HepG2 (cell line): ENCODE results near the gene NRN1. TPM values are rescaled to one million over a fixed set of nuclear protein-coding genes. Genes with fewer than 3 reads are reported as not detected.

ENCODE experiments used
- ATAC-seq: fragments of 200-7000 bp; cut with Tn5 transposase; 3 replicates; pipeline ENCODE4 v1.9.1; 2020; ENCODE audit warnings: mild to moderate bottlenecking, moderate library complexity
- BruUV-seq: library from RNA; stranded (reverse); fragments of 400-500 nt; replicated peaks from 2 replicates; lab custom pipeline; 2021; lab: Mats Ljungman, UMichigan
- CTCF ChIA-PET: fragments of 300-600 bp; formaldehyde crosslinking; extraction: SDS; loops from one replicate; lab custom pipeline; 2021; ENCODE audit warnings: low total read pairs, inconsistent platforms, low intra/inter-chr PET ratio; lab: Yijun Ruan, JAX
- POLR2A ChIA-PET: fragments of 350-600 bp; sonication (Branson Sonifier 250); formaldehyde crosslinking; loops from one replicate; lab custom pipeline; 2020; ENCODE audit warnings: antibody characterized with exemption, inconsistent platforms; lab: Yijun Ruan, JAX
- DNase-seq: peaks from one replicate; pipeline ENCODE4 v3.0.0-alpha.2; 2015; ENCODE audit warnings: low spot score
- FAIRE-seq: peaks from 3 replicates; lab custom pipeline; 2011; peaks lifted over from hg19 to GRCh38; lab: Jason Lieb, UNC
- H2AFZ ChIP-seq: one replicate; pipeline ENCODE4 v1.6.1; 2011; ENCODE audit warnings: low read length, inconsistent platforms
- H3K27ac ChIP-seq: fragments of 300-600 bp; 3 replicates; pipeline ENCODE4 v1.8.0; 2011; ENCODE audit warnings: mixed run types, mild to moderate bottlenecking, mixed read lengths, low read length, inconsistent platforms; ENCODE audit not compliant: insufficient read depth; ENCODE audit errors: extremely low read length
- H3K27me3 ChIP-seq, 2 experiments: fragments of 200-600 bp in 1 of 2; 2 replicates in 1 of 2; 3 replicates in 1 of 2; pipeline versions ENCODE4 v1.6.0 to v1.8.0; 2011; ENCODE audit warnings: low read length in 2 of 2, mild to moderate bottlenecking in 2 of 2, moderate library complexity in 2 of 2, inconsistent platforms in 1 of 2; ENCODE audit not compliant: insufficient read depth in 2 of 2, control insufficient read depth in 1 of 2
- H3K36me3 ChIP-seq, 2 experiments: fragments of 200-600 bp in 1 of 2; replicated peaks in 1 of 2; 2 replicates in 1 of 2; 3 replicates in 1 of 2; pipeline versions ENCODE4 v1.5.1 to v1.8.0; 2011; ENCODE audit warnings: low read length in 2 of 2, inconsistent platforms in 1 of 2; ENCODE audit not compliant: insufficient read depth in 2 of 2, control insufficient read depth in 1 of 2
- H3K4me1 ChIP-seq: 2 replicates; pipeline ENCODE4 v1.5.1; 2012; ENCODE audit warnings: low read length, inconsistent platforms; ENCODE audit not compliant: insufficient read depth
- H3K4me2 ChIP-seq: 2 replicates; pipeline ENCODE4 v1.6.0; 2011; ENCODE audit warnings: low read depth, low read length, inconsistent platforms
- H3K4me3 ChIP-seq, 3 experiments: fragments of 200-600 bp in 1 of 3; sonication (generic), shearing (Covaris generic) in 1 of 3; replicated peaks in 1 of 3; 2 replicates each; pipeline ENCODE4 v1.5.1; 2011 to 2016; ENCODE audit warnings: low read length in 3 of 3, inconsistent platforms in 2 of 3, low read depth in 2 of 3, mild to moderate bottlenecking in 2 of 3, control low read depth in 1 of 3, mixed read lengths in 1 of 3; ENCODE audit not compliant: insufficient read depth in 1 of 3
- H3K79me2 ChIP-seq: one replicate; pipeline ENCODE4 v1.6.1; 2011; ENCODE audit warnings: low read length, inconsistent platforms; ENCODE audit not compliant: insufficient read depth
- H3K9ac ChIP-seq: 2 replicates; pipeline ENCODE4 v1.6.0; 2011; ENCODE audit warnings: mild to moderate bottlenecking, low read depth, low read length, inconsistent platforms; ENCODE audit not compliant: insufficient read depth
- H3K9me3 ChIP-seq: 2 replicates; pipeline ENCODE4 v1.5.1; 2012; ENCODE audit warnings: mild to moderate bottlenecking, low read length
- H4K20me1 ChIP-seq: 2 replicates; pipeline ENCODE4 v1.6.0; 2011; ENCODE audit warnings: inconsistent platforms, mild to moderate bottlenecking, low read length, moderate library complexity; ENCODE audit not compliant: insufficient read depth
- ASH2L ChIP-seq: fragments of 300-600, 200-600 bp; sonication (generic); IDR thresholded peaks from 2 replicates; pipeline ENCODE4 v1.7.0; 2017; ENCODE audit warnings: low read depth, mild to moderate bottlenecking, moderate library complexity, mixed read lengths, low read length; ENCODE audit not compliant: insufficient read length
- DNMT1 ChIP-seq: sonication (generic); formaldehyde crosslinking; IDR thresholded peaks from 2 replicates; pipeline ENCODE4 v1.5.1; 2020; ENCODE audit warnings: mild to moderate bottlenecking, missing genetic modification reagents
- EED ChIP-seq: sonication (generic); formaldehyde crosslinking; IDR thresholded peaks from 2 replicates; pipeline ENCODE4 v1.5.0; 2020; ENCODE audit warnings: mild to moderate bottlenecking, missing genetic modification reagents
- FOXK1 ChIP-seq: sonication (generic); formaldehyde crosslinking; IDR thresholded peaks from 2 replicates; pipeline ENCODE4 v1.4.0; 2020; ENCODE audit warnings: low read depth, missing genetic modification reagents, borderline replicate concordance
- HNF4A ChIP-seq: sonication (generic); formaldehyde crosslinking; IDR thresholded peaks from 2 replicates; pipeline ENCODE4 v1.4.0; 2020; ENCODE audit warnings: missing genetic modification reagents
- MXD1 ChIP-seq: sonication (generic); formaldehyde crosslinking; IDR thresholded peaks from 2 replicates; pipeline ENCODE4 v1.4.0; 2020; ENCODE audit warnings: mild to moderate bottlenecking, missing genetic modification reagents
- RFX5 ChIP-seq: IDR thresholded peaks from 2 replicates; pipeline ENCODE4 v1.6.1; 2011; ENCODE audit warnings: low read depth, low read length, improper control_type of control experiment
- THAP11 ChIP-seq: IDR thresholded peaks from 2 replicates; pipeline ENCODE4 v1.6.1; 2016; ENCODE audit warnings: missing biosample characterization, missing genetic modification reagents
- ZNF12 ChIP-seq: sonication (generic); formaldehyde crosslinking; IDR thresholded peaks from 2 replicates; pipeline ENCODE4 v1.5.0; 2020; ENCODE audit warnings: missing genetic modification reagents
- ZNF224 ChIP-seq: sonication (generic); formaldehyde crosslinking; IDR thresholded peaks from 2 replicates; pipeline ENCODE4 v1.5.0; 2020; ENCODE audit warnings: mild to moderate bottlenecking, missing genetic modification reagents
- ZNF230 ChIP-seq: sonication (generic); formaldehyde crosslinking; IDR thresholded peaks from 2 replicates; pipeline ENCODE4 v1.4.0; 2020; ENCODE audit warnings: mild to moderate bottlenecking, missing genetic modification reagents
- ZNF263 ChIP-seq: sonication (generic); formaldehyde crosslinking; IDR thresholded peaks from 2 replicates; pipeline ENCODE4 v1.4.0; 2020; ENCODE audit warnings: missing genetic modification reagents
- ZNF274 ChIP-seq: sonication (generic); formaldehyde crosslinking; IDR thresholded peaks from 2 replicates; pipeline ENCODE4 v1.5.1; 2020; ENCODE audit warnings: mild to moderate bottlenecking, missing genetic modification reagents
- ZNF460 ChIP-seq: sonication (generic); formaldehyde crosslinking; IDR thresholded peaks from 2 replicates; pipeline ENCODE4 v1.5.1; 2020; ENCODE audit warnings: missing genetic modification reagents, mild to moderate bottlenecking, borderline replicate concordance
- ZNF501 ChIP-seq: sonication (generic); formaldehyde crosslinking; IDR thresholded peaks from 2 replicates; pipeline ENCODE4 v1.5.1; 2020; ENCODE audit warnings: mild to moderate bottlenecking, moderate library complexity, missing genetic modification reagents
- ZNF562 ChIP-seq: sonication (generic); formaldehyde crosslinking; IDR thresholded peaks from 2 replicates; pipeline ENCODE4 v1.8.0; 2022; ENCODE audit warnings: missing genetic modification reagents, borderline replicate concordance
- ZNF619 ChIP-seq: sonication (generic); formaldehyde crosslinking; IDR thresholded peaks from 2 replicates; pipeline ENCODE4 v1.4.0; 2020; ENCODE audit warnings: mild to moderate bottlenecking, missing genetic modification reagents
- ZNF652 ChIP-seq: IDR thresholded peaks from 2 replicates; pipeline ENCODE4 v1.6.1; 2016; ENCODE audit warnings: low read depth, borderline replicate concordance
- ZNF879 ChIP-seq: sonication (generic); formaldehyde crosslinking; IDR thresholded peaks from 2 replicates; pipeline ENCODE4 v1.8.1; 2023; ENCODE audit warnings: missing genetic modification reagents
- WGBS: methylation state at CpG from one replicate; pipeline ENCODE4 v1.1.6; 2017; ENCODE audit warnings: low lambda C conversion rate; 5-methylcytosine and 5-hydroxymethylcytosine counted together
- in situ Hi-C: cut with HindIII; loops from 2 replicates; pipeline ENCODE4 v1.10.0; 2017; ENCODE audit warnings: low pct_unique_long_range_greater_than_20kb; ENCODE audit not compliant: extremely low pct_ligation_motif_present
- intact Hi-C: fragments of 100-400 bp; cut with micrococcal nuclease; formaldehyde crosslinking; loops from one replicate; pipeline ENCODE4 v1.10.0; 2022; ENCODE audit not compliant: unreplicated experiment
- polyA plus RNA-seq, 8 experiments: library from polyadenylated mRNA; depleted of rRNA in 3 of 8; stranded (reverse) in 7 of 8; unstranded in 1 of 8; fragments of >200 nt; fragmentation: Illumina TruSeq in 4 of 8; extraction: Trizol in 4 of 8; gene quantifications; 2 replicates each; pipeline versions ENCODE4 v1.2.1 to v1.2.3, GENCODE V29; 2011 to 2016; ENCODE audit warnings: low read depth in 4 of 8, missing spikeins in 1 of 8, mixed read lengths in 1 of 8; ENCODE audit not compliant: insufficient read depth in 1 of 8
- total RNA-seq, 5 experiments: library from RNA; depleted of rRNA; stranded (reverse); fragments of >200 nt; fragmentation: Illumina TruSeq; extraction: Trizol; gene quantifications; 2 replicates each; pipeline ENCODE4 v1.2.3, GENCODE V29; 2016; ENCODE audit warnings: low read depth in 1 of 5
- TF ChIP-seq, protein P1 (sequence below): sonication (generic); formaldehyde crosslinking; IDR thresholded peaks from 2 replicates; pipeline ENCODE4 v1.8.0; 2022; ENCODE audit warnings: missing genetic modification reagents, mild to moderate bottlenecking, borderline replicate concordance
- TF ChIP-seq, protein P2 (sequence below): sonication (generic); formaldehyde crosslinking; IDR thresholded peaks from 2 replicates; pipeline ENCODE4 v1.5.1; 2020; ENCODE audit warnings: mild to moderate bottlenecking, missing genetic modification reagents, borderline replicate concordance

The NRN1 gene
- total and polyA plus RNA-seq, 2 of the 13 experiments (the other 11 are each of a cell fraction or from before 2014, with no cell fraction given): 0.11 TPM; not detected in 1

- TF ChIP-seq ZNF562 (CRISPR knock-in tag) (no peak), MXD1 (CRISPR knock-in tag) (no peak), ZNF12 (CRISPR knock-in tag) (no peak), ZNF879 (CRISPR knock-in tag) (no peak), EED (CRISPR knock-in tag) (no peak)
Observed at GRCh38 chr6:5962794-5963193, 43.9 kb downstream of the NRN1 start (continued).

DNA sequence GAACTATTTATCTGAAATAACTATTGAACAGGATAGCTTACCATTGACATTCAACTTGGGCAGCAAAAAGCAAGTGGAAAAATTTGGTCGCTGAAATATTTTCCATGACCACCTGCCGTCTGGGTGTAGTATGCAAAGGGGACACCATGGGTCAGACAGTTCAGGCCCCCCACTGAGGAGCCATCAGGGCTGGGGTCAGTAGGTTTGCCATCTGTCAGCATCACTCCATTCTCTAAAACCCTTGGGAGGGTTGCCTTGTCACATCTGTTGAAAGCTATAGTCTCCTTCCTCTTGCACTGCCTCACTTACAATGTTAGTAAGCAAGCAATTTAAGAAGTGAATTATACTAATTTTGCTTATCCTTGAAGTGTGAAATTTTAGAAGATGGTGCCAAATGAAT is 44.9 kb downstream of the NRN1 start:
- DNase-seq: no peak
- ChIA-PET POLR2A (no interaction called here), CTCF (no interaction called here)
- no peak overlapping the region for H3K27ac ChIP-seq
- peaks cover 3 to 20% of the 10 kb centered on the region in 2 experiments; a peak in 2 of 5 replicates for H3K27me3 ChIP-seq
- no peak for FAIRE-seq
- WGBS: 41% methylated on average over 2 of the region's 2 CpGs
- no peak for ATAC-seq
- H3K36me3 ChIP-seq: no peaks in the 10 kb centered on the region
- no peak overlapping the region for H2AFZ ChIP-seq
- no peaks in the 10 kb centered on the region for H4K20me1 ChIP-seq
- no peak overlapping the region for H3K9ac ChIP-seq
- no peaks in the 10 kb centered on the region for H3K4me1 ChIP-seq
- no TSS peak for BruUV-seq
- H3K79me2 ChIP-seq: no peaks in the 10 kb centered on the region
- in situ Hi-C loops: no loop called here
- H3K9me3 ChIP-seq: no peaks in the 10 kb centered on the region
- no peak for TF ChIP-seq RFX5
- no peak for TF ChIP-seq THAP11 (CRISPR knock-in tag)
- no peak for TF ChIP-seq DNMT1 (CRISPR knock-in tag)
- TF ChIP-seq ZNF501 (CRISPR knock-in tag): no peak
- no peak for TF ChIP-seq ZNF224 (CRISPR knock-in tag)
- no peak for TF ChIP-seq ZNF460 (CRISPR knock-in tag)
- TF ChIP-seq ZNF230 (CRISPR knock-in tag): no peak
- no peak for TF ChIP-seq FOXK1 (CRISPR knock-in tag)
- TF ChIP-seq, protein P1, sequence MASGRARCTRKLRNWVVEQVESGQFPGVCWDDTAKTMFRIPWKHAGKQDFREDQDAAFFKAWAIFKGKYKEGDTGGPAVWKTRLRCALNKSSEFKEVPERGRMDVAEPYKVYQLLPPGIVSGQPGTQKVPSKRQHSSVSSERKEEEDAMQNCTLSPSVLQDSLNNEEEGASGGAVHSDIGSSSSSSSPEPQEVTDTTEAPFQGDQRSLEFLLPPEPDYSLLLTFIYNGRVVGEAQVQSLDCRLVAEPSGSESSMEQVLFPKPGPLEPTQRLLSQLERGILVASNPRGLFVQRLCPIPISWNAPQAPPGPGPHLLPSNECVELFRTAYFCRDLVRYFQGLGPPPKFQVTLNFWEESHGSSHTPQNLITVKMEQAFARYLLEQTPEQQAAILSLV (CRISPR knock-in tag): no peak
- no peak for TF ChIP-seq ZNF274 (CRISPR knock-in tag)
- no peak for TF ChIP-seq HNF4A
- TF ChIP-seq, protein P2, sequence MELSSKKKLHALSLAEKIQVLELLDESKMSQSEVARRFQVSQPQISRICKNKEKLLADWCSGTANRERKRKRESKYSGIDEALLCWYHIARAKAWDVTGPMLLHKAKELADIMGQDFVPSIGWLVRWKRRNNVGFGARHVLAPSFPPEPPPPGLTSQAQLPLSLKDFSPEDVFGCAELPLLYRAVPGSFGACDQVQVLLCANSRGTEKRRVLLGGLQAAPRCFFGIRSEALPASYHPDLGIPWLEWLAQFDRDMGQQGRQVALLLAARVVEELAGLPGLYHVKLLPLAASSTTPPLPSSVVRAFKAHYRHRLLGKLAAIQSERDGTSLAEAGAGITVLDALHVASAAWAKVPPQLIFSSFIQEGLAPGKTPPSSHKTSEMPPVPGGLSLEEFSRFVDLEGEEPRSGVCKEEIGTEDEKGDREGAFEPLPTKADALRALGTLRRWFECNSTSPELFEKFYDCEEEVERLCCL (CRISPR knock-in tag): no peak
- no peak for TF ChIP-seq ASH2L
- TF ChIP-seq ZNF619 (CRISPR knock-in tag): no peak
- TF ChIP-seq ZNF652 (CRISPR knock-in tag): no peak
- no peak for TF ChIP-seq ZNF263 (CRISPR knock-in tag)
- H3K4me3 ChIP-seq: no peak overlapping the region
- no peak overlapping the region for H3K4me2 ChIP-seq
- intact Hi-C loops: no loop called here
